HG03060 (cell line): ENCODE measurements around the gene HYAL2.
"Not testable (repeated sequence)": the region's sequence is repeated elsewhere in the genome, so short reads cannot be mapped to it uniquely, and the experiment has no call there.

ENCODE experiments used
- ATAC-seq: cut with Tn5 transposase; IDR thresholded peaks from one replicate; pipeline ENCODE4 v1.9.1; 2021; ENCODE audit warnings: low read depth, moderate number of reproducible peaks; ENCODE audit not compliant: unreplicated experiment

The HYAL2 gene

DNA sequence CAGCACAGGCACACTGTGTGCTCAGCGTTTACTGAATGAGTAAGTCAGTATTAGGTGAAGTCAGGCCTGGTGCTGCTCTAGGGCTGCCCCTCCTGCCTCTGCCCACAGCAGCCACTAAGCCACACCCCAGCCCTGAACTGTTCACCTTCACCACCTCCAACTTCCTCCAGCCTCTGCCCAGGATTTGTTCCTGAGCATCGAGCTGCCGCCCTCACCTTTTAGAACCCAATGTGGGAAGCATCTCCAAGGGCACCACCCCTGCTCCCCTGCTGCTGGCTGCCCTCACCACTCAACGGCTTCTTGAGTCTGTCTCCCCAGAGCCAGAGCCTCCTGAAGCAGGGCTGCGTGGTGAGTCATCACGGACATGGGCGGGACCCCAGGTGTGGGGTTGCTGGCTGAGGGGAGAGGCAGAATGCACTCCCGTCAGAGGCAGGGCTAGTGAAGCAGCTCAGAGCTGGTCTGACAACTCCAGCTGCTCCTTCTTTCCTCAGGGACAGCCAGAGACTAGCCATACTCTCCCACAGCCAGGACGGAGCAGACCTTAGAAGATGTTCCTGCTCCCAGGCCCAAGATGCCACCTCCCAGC is 5.8 kb downstream of the HYAL2 start:
- no peak for ATAC-seq

DNA sequence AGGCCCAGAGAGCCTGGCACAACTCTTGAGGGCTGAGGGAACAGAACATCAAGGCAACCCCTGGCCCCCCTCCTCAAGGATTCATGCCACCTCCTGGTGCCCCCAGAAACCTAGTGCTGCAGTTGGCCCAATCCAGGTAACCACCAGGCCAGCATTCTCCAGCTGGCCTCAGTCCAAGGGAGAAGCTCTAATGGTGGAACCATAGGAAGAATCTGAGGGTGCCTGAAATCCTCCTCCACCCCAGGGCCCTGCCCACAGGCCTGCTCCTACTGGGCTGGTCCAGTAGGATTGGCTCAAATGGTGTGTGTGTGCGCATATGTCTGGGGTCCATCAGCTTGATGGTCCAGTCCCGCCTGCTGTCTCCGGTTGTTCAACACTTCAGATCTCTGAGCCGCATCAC is 7.7 kb downstream of the HYAL2 start:
- ATAC-seq = no peak

DNA sequence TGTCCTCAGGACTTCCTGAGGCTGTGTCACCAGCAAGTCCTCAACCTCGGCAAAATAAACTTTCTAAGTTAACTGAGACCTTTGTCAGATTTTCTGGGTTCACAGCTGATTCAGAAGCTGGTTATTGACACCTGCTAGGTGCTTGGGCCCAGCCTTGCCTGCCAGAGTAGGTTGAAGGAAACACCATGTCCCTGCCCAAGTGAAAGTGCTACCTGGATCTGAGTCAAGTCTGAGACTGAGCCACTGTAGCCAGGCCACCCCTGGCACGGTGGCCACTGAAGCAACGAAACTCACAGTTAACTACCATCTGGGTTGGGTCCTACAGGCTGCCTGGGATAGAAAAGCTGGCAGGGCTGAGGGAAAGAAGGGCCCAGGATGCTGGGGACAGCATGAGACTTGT is 8.2 kb downstream of the HYAL2 start:
- ATAC-seq = no peak

DNA sequence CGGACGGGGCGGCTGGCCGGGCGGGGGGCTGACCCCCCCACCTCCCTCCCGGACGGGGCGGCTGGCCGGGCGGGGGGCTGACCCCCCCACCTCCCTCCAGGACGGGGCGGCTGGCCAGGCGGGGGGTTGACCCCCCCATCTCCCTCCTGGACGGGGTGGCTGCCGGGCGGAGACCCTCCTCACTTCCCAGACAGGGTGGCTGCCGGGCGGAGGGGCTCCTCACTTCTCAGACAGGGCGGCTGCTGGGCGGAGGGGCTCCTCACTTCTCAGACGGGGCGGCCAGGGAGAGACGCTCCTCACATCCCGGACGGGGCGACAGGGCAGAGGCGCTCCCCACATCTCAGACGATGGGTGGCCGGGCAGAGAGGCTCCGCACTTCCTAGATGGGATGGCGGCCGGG is 10.5 kb downstream of the HYAL2 start:
- ATAC-seq = not testable (repeated sequence)

- ATAC-seq = no peak
Observed at GRCh38 chr3:50304601-50305000, 17.9 kb downstream of the HYAL2 start.

GRCh38 chr3:50303013-50303815 is 19.3 kb downstream of the HYAL2 start, which contains the start of gene HYAL1:
TSS of gene HYAL1 (minus strand) at chr3:50303574. CDS start at chr3:50302956, 618 bp downstream.
- ATAC-seq = no peak

GRCh38 chr3:50302095-50303012 is 20.2 kb downstream of the HYAL2 start:
- no peak for ATAC-seq

- ATAC-seq = no peak
Observed at GRCh38 chr3:50300681-50301254, 21.8 kb downstream of the HYAL2 start.

GRCh38 chr3:50299929-50300680 is 22.4 kb downstream of the HYAL2 start:
- no peak for ATAC-seq

DNA sequence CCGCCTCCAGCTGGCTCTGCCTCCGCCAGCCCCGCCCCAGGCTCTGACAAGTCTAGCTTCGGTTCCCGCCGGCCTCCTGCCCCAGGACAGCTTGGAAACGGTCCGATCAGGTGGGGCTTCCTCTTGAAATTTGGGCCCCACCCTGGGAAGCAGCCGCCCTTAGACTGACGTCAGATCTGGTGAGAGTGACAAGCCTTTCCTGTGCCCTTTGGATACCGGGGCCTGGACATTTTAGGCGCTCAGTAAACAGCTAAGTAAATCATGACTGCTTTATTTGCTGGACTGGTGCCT is 23.0 kb downstream of the HYAL2 start:
- no peak for ATAC-seq

DNA sequence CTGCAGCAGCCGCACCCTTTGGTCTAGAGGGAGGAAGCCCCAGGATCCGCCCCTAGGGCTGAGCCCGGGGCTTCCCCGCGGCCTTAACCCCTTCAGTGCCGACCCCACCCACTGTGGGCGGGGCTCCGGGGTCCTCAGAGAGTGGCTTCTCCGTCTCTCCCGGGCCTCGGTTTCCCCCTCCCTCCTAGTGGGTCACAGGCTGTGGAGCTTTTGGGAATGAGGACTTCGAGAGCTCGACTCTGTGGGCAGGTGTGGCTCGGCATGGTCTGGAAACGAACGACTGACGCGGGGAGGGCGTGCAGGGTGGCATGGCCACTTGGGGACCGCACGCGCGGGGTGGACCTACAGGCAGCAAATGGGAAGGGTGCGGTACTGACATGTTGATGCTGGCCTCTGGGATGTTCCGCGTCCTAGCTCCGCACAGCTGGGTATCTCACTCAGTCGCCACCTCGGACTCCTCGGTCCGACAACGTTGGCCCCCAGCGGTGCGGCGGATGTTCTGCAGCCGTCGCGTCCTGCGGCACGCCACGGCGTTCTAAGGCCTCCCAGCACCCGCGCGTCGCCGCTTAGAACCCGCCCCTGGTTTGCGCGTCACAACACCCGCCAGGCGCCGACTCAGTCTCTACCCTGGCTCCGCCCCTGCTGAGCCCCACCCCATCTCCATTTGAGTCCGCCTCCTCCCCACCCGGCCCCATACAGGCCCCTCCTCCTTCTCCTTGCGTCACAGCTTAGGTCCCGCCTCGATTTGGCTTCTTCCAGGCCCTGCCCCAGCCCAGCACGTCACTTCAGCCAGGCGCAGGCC is 23.5 kb downstream of the HYAL2 start, which contains the start of the genes HYAL3 and NAA80:
HYAL3 (minus strand) TSS at position 570 of the 802 bp plus-strand sequence. CDS start 3,803 bp downstream, outside the sequence.
NAA80 (minus strand) TSS at position 570 of the 802 bp plus-strand sequence. CDS start 1,942 bp downstream, outside the sequence.
- ATAC-seq = peak; percentile 66

DNA sequence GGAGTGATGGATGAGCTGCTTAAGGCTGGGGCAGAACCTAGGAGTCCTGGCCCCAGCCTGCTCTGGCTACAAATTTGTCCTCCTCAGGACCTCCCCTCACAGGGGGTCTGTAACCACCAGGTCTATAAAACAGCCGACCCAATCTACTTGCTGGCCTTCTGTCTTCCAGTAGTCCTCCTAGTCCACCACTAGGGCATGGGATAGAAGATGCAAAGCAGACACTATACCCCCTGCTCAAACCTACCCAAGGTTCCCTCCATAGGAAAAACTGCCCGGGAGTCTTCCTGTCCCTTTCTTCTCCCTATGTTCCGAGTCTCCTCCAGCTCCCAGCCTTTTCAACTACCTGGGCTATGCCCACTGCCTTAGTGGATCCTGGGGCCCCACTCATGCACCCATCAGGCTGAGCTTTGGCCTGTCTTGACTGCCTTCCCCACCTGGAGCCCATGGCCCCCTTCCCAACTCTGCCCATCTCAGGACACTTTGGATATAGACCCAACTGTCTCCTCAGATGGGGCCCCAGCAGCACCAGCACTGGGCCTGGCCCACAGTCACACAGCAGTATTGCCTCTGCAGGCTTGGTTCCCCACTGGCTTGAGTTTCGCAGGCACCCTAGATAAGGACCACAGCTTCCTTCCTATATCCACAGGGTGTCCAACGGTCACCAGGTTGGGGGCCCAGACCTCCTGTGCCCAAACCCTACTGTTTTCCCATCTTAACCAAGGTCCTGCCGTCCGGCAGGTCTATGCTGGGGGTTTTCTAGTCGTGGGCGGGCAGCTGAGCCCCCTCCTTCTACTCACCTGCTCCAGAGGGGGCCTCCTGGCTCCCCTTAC is 24.4 kb downstream of the HYAL2 start:
- ATAC-seq = no peak

DNA sequence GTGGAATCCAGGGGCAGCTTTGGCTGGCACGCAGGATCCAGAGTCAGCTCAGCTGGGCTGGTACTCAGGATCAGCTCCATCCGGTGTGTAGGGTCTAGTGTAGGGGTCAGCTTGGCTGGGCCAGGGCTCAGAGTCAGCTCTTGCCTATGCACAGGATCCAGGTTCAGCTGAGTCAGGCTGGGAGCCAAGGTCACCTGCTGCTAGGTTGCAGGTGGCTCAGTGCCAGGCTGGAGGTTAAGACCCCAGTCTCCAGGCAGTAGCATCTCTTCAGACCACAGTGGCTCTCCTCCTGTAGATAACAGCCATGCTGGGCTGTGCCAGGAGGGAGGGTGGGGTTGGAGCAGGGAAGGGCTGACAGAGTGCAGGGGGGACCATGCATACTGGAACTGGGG is 25.2 kb downstream of the HYAL2 start:
- no peak for ATAC-seq

DNA sequence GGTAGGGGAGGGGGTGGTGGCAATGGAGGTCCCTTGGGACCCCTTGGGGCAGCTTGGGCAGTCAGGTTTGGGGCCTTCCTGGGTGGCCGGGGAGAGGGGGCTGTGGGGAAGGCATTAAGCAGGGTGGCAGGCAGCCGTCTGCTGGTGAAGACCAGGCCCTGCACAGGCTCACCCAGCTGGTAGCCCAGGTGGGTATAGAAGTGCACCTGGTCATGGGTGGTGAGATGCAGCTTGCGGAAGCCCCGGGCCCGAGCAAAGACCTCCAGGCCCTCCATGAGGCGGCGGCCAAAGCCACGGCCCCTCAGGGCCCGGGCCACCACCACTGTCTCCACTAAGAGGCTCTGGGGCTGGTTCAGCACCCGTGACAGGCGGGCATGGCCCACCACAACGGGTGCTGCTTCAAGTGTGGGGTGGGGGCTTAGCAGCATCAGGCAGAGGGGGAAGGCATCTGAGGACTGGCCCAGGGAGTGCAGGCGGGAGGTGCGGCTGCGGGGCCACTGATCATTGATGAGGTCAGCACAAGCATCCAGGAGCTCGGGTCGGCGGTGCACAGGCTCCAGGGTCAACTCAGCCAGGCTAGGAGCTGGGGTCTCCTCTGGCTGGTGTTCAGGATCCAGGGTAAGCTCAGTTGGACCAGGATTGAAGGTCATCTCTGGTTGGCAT is 25.7 kb downstream of the HYAL2 start:
- ATAC-seq = no peak

GRCh38 chr3:50295553-50296431 is 26.8 kb downstream of the HYAL2 start:
- ATAC-seq = no peak

GRCh38 chr3:50294492-50295403 is 27.8 kb downstream of the HYAL2 start:
- ATAC-seq = no peak
